GM12872 (cell line): ENCODE measurements around the gene HAND1.

ENCODE experiments used
- TF ChIP-seq, protein P1 (sequence below): IDR thresholded peaks from 3 replicates; pipeline ENCODE4 v1.5.1; 2011; ENCODE audit warnings: low read depth, mild to moderate bottlenecking, low read length, moderate library complexity; ENCODE audit not compliant: insufficient read depth

HAND1 gene

DNA sequence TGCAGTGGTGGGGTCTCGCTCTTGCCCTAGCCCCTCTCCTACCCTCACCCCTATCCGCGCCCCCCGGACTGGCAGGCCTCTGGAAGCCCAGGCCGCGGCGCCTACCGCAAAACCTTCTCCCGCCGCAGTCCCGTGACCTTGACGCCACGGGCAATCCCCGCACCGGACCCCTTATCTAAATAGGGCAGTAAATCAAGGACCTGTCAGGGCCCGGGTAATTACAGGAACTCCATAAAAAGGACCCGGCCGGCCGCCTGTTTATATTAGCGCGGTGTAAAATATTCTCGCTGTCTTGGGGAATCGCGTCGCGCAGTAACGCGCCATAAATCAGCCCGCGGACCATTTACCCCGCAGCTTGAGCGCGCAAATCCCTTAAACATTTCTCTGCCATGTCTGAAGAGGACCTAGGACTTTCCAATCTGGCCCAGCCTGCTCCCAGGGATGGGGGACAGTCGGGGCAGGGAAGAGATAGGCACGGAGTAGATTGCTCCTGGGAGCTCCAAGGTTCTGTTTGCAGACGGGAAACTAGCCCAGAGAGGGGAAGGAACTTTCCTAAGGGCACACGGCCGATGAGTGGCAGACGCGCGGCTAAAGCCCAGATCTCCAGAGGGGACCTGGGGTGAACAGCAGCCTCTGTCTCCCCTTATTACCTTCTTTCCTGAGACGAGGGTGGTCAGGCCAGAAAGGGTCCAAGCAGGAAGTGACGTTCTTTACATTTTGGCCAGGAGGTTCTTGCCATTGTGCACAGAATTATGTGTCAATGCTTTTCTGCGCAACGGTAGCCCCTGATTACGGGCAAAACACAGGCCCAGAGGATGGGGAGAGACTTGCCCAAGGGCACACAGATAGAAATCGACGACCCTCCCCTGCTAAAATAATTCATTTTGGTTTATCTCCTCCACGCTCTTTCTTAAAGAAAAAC, 4.8 kb upstream of the HAND1 start:
- TF ChIP-seq, protein P1, sequence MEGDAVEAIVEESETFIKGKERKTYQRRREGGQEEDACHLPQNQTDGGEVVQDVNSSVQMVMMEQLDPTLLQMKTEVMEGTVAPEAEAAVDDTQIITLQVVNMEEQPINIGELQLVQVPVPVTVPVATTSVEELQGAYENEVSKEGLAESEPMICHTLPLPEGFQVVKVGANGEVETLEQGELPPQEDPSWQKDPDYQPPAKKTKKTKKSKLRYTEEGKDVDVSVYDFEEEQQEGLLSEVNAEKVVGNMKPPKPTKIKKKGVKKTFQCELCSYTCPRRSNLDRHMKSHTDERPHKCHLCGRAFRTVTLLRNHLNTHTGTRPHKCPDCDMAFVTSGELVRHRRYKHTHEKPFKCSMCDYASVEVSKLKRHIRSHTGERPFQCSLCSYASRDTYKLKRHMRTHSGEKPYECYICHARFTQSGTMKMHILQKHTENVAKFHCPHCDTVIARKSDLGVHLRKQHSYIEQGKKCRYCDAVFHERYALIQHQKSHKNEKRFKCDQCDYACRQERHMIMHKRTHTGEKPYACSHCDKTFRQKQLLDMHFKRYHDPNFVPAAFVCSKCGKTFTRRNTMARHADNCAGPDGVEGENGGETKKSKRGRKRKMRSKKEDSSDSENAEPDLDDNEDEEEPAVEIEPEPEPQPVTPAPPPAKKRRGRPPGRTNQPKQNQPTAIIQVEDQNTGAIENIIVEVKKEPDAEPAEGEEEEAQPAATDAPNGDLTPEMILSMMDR: no peak

DNA sequence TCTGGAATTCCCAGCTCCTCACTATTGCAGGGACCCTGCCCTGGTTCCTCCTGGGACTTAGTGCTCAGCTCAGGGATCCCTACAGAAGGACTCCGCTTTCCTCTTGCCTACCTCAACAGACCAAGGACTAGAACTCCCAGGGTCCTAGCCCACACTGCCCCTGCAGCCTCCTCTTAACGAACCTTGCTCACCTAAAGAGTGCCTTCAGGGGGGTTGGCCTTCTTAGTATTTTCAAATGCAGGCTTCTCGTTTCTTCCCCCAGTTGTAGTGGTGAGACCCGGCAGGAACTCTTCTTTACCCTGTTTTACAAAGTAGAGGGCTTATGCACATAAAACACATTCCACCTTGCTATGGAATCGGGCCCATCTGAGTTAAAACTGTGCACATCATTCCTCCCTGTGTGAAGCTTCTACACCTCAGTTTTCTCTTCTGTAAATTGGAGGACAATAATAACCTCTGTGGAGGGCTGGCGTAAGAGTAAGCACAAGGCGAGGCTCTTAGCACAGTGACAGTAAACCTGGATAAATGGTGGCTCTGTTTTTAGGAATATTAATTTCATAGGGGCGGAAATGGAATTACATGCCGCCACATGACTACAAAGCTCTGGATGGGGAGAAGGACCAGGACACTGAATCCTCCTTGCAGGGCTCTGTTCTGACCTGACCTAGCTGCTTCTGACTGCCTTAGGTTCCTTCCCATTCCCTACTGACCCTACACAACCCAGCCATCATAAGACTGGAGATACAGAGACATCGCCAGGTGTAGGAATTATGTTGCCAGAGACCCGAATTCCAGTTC, 3.8 kb upstream of the HAND1 start:
- TF ChIP-seq, protein P1: no peak

DNA sequence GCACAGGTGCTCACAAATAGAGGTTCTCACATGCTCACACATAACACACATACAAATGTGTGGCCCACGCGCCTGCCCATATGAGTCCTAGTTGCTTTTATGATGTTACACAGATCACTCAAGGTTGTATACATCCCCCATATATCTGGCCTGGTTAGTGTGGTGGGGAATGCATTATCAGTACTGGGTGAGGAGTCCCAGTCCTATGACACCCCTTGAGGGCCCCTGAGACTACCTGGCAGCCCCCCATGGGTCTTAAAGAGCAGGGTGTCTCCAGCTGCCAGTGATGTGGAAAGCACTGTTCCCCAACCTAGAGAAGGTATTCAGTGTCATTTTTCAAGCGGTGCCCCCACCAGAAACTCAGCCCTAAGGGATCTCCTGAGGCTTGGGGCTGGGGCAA, 2.8 kb upstream of the HAND1 start:
- TF ChIP-seq, protein P1: no peak

DNA sequence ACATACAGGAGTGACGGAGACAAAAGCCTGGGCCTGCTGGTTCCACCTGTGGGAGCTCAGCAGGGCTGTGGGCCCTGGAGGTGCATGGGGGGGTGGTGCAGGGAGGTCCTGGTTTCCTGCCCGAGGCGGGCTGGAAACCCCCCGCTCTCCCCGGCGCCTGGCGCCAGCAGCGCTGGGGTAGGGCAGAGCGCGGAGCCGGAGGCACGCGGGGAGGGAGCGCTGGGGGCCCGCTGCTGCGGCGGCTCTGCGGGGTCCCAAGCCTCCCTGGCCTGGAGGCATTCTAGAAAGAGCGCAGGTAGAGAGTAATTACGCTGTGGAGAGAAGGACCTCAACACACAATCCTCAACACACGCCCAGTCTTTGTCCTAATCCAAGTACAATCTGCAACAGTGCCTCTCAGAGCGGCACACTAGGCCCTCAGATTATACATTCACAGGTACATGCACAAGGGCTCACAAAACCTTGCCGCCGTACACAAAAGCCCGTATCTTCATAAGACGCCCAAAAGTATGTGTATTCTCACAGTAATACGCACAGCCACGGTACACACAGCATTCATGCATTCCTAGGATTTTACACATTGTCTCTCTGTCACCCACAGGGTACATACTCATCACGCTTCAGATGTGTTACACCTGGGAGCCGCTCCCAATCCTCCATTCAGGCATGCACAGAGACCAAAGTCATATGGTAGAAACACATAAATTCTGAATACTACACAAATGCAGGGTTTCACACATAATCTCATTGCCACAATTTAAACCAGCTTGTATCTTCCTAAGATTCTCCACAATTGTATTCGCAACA, 2.1 kb upstream of the HAND1 start:
- TF ChIP-seq, protein P1: no peak

DNA sequence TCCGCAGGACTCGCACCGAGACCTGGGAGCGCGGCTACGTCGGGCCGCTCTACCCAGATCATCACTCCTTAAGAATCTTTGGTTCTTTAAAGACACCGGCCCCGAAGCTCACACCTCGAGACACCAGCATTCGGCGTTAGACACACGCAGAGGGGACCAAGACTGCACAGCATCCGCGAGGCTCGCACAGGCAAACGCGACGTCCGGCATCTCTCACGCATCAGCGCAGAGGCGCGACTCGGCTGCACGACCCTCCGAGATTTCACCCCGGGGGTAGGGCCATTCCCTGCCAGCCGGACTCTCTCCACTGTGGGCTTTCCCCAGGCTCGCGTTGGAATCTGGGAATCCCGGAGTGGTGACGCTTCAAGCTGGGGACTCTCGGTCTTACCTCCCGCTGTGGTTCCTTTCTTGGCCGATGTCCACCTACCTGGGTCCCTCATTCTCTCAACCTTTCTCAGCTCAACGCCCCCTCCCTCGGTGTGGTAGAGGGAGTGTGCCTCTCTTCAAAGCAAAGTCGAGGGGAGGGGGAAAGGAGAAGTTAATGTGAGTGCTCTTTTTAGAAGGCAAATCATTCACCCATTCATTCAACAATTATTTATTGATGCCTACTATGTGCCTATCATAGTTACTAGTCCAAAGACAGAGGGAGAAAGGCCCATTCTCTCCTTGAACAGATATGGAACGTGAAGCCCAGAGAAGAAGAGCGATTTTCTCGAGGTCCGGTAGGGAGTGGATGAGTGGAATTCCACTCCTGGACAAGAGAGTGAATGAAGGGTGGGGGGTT, 1.3 kb upstream of the HAND1 start:
- TF ChIP-seq, protein P1: no peak

DNA sequence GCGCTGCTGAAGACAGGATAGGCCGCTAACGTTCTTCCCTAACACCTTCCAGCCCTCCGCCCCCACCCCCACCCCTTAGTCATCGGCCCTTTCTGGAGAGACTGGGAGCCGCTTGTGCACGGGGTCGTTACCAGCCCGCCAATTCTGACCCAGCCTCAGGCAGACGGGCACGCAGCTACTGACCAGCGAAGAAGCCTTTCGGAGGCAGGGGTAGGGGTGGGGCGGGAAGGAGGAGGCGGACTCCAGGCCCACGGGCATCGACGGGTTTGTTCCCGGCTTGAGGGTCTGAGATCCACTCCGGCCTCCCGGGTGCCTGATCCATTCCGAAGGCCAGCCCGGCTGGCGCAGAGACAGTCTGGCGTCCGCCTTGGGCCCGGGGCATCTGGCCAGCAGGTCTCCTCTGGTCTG, 729 bp upstream of the HAND1 start:
- TF ChIP-seq, protein P1: no peak
